IPS-18a (cell line): Measurements from ENCODE around the gene INO80D.

Source experiments
- H3K27ac ChIP-seq: one replicate; pipeline ENCODE4 v1.5.1; 2013; ENCODE audit warnings: low read length
- H3K27me3 ChIP-seq: one replicate; pipeline ENCODE4 v1.6.1; 2013; ENCODE audit warnings: mild to moderate bottlenecking, low read length; ENCODE audit not compliant: control insufficient read depth, insufficient read depth
- H3K36me3 ChIP-seq: one replicate; pipeline ENCODE4 v1.6.1; 2013; ENCODE audit warnings: low read depth, low read length; ENCODE audit not compliant: control insufficient read depth
- H3K4me1 ChIP-seq: one replicate; pipeline ENCODE4 v1.6.1; 2013; ENCODE audit warnings: low read depth, low read length; ENCODE audit not compliant: control insufficient read depth
- H3K4me3 ChIP-seq: one replicate; pipeline ENCODE4 v1.5.1; 2013; ENCODE audit warnings: low read length
- H3K9ac ChIP-seq: one replicate; pipeline ENCODE4 v1.6.1; 2013; ENCODE audit warnings: mild to moderate bottlenecking, low read length, moderate library complexity
- H3K9me3 ChIP-seq: one replicate; pipeline ENCODE4 v1.6.1; 2013; ENCODE audit warnings: low read depth, low read length; ENCODE audit not compliant: control insufficient read depth

Gene INO80D

GRCh38 chr2:205972113-205972512 lies 113.9 kb downstream of the INO80D start:
- Histone ChIP-seq H3K27me3 (no peaks in the 10 kb centered on the region), H3K27ac (no peak overlapping the region), H3K9me3 (no peaks in the 10 kb centered on the region), H3K36me3 (no peaks in the 10 kb centered on the region), H3K4me3 (no peak overlapping the region), H3K9ac (no peak overlapping the region), H3K4me1 (peaks cover 10% of the 10 kb centered on the region)

DNA sequence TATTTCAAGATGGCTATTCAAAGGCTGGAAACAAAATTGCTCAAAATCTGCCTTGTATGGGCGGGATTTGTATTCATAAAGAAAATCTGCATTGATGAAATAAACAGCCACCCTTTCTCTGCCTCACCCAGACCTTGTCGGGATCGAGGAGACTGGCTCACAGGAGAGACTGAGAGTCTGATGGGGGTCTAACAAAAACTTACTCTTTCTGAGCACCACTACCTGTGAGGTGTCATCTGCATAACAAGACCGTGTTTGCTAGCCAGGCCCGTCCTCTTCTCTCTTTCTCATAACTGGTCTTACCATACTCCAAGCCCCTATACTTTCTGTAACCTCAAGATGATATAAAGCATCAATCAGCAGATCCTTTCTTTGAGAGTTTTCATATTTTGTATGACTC lies 115.6 kb downstream of the INO80D start:
- Histone ChIP-seq H3K4me1 (peaks cover 17% of the 10 kb centered on the region), H3K4me3 (no peak overlapping the region), H3K9me3 (no peaks in the 10 kb centered on the region), H3K27ac (no peak overlapping the region), H3K27me3 (no peaks in the 10 kb centered on the region), H3K9ac (no peak overlapping the region), H3K36me3 (no peaks in the 10 kb centered on the region)

- Histone ChIP-seq H3K27me3 (no peaks in the 10 kb centered on the region), H3K4me1 (peaks cover 17% of the 10 kb centered on the region), H3K4me3 (no peak overlapping the region), H3K9ac (no peak overlapping the region), H3K9me3 (no peaks in the 10 kb centered on the region), H3K36me3 (no peaks in the 10 kb centered on the region), H3K27ac (no peak overlapping the region)
These were observed 116.4 kb downstream of the INO80D start for GRCh38 chr2:205969584-205969983.

DNA sequence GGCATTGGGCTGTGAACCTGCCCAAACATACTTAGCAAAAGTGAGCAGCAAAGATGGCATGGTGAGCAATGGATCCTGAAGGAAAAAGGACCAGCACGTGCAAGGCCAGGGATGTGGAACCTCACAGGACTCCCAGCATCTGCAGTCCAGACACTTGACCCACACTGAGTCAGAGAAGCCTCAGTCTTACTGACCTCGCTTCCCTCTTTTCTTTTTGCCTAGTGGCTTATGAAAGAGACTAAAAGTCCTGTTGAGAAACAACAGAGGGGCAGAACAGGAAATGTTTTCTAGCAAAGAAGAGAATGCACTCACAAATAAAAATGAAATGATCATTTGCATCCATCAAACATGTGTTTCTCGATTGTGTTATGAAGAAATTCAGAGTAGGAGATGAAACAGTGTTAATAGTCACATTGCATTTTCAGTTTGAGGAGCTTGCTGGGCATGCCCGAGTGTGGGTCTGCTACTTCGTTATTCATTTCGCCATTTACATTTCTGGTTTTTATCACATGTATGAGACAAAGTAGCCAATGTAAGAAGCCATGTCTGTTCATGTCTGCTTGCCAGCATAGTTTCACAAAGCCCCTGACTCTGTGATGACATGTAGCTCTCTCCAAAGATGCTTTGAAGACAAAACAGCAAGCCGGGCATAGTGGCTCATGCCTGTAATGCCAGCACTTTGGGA lies 118.4 kb downstream of the INO80D start:
- H3K36me3 ChIP-seq: no peaks in the 10 kb centered on the region
- no peaks in the 10 kb centered on the region for H3K27me3 ChIP-seq
- H3K9me3 ChIP-seq: no peaks in the 10 kb centered on the region
- no peak overlapping the region for H3K9ac ChIP-seq
- no peak overlapping the region for H3K4me3 ChIP-seq
- H3K4me1 ChIP-seq: peaks cover 17% of the 10 kb centered on the region
- H3K27ac ChIP-seq: no peak overlapping the region

GRCh38 chr2:205965707-205966106 lies 120.3 kb downstream of the INO80D start:
- Histone ChIP-seq H3K27ac (no peak overlapping the region), H3K4me1 (peaks cover 14% of the 10 kb centered on the region), H3K27me3 (no peaks in the 10 kb centered on the region), H3K4me3 (no peak overlapping the region), H3K9me3 (no peaks in the 10 kb centered on the region), H3K9ac (no peak overlapping the region), H3K36me3 (no peaks in the 10 kb centered on the region)

- H3K4me3 ChIP-seq: no peak overlapping the region
- H3K9me3 ChIP-seq: no peaks in the 10 kb centered on the region
- H3K9ac ChIP-seq: no peak overlapping the region
- no peaks in the 10 kb centered on the region for H3K36me3 ChIP-seq
- no peak overlapping the region for H3K27ac ChIP-seq
- no peaks in the 10 kb centered on the region for H3K27me3 ChIP-seq
- peaks cover 7% of the 10 kb centered on the region for H3K4me1 ChIP-seq
These were observed 121.7 kb downstream of the INO80D start for GRCh38 chr2:205964111-205964761.

DNA sequence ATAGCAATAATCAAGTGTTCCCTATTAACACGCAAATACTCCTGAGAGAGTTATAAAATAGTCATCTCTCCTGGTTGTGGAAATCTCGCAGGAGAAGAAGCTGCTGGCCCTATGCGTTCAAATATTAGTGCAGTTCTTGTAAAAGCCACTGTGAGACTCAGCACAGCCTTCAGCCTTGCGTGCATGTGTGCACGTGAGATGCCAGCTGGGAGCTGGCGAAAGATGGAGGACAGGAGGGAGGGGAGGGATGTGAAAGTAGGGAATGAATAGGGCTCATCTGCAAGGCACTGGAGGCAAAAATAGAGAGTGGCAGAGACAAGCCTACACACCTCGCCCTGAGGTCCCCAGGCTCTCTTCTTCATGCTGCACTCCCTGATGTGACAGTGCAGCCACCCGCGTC lies 126.5 kb downstream of the INO80D start:
- no peak overlapping the region for H3K27ac ChIP-seq
- H3K36me3 ChIP-seq: no peaks in the 10 kb centered on the region
- H3K27me3 ChIP-seq: no peaks in the 10 kb centered on the region
- H3K4me1 ChIP-seq: peaks cover 10% of the 10 kb centered on the region
- H3K9ac ChIP-seq: no peak overlapping the region
- no peaks in the 10 kb centered on the region for H3K9me3 ChIP-seq
- H3K4me3 ChIP-seq: no peak overlapping the region

DNA sequence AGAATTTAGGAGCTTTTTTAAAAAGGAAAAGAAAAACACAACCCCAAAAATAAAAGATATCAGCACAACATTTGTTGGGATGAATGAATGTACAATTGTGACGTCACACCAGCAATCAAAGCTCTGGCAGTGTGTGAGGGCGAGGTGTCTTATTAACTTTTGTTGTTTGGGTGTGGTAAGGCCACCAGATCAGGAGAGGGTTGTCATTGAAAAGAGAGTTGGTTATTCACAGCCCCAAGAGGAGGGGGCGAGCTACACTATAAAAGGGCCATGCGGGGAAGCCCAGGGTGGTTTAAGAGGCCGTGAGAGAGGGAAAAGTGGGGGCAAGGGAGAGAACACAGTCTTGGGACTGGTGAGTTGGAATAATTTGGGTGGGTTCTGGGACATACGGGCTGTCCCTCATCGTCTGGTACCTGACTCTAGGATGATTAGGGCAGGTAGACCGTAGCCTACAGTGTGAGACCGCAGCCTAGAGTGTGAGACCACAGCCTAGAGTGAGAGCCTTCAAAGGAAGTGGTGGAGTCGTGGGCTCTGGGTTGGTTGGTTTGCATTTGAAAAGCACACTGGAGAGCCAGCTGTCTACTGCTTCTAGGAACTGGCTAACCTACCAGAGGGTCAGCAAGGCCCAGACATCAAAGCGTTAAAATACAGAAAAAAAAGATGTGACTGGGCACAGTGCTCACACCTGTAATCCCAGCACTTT lies 128.4 kb downstream of the INO80D start:
- Histone ChIP-seq H3K27me3 (no peaks in the 10 kb centered on the region), H3K9me3 (no peaks in the 10 kb centered on the region), H3K9ac (no peak overlapping the region), H3K4me3 (no peak overlapping the region), H3K27ac (no peak overlapping the region), H3K36me3 (no peaks in the 10 kb centered on the region), H3K4me1 (peaks cover 10% of the 10 kb centered on the region)

GRCh38 chr2:205954707-205955106 lies 131.3 kb downstream of the INO80D start:
- Histone ChIP-seq H3K4me3 (no peak overlapping the region), H3K4me1 (peaks cover 10% of the 10 kb centered on the region), H3K9ac (no peak overlapping the region), H3K36me3 (no peaks in the 10 kb centered on the region), H3K27me3 (no peaks in the 10 kb centered on the region), H3K27ac (no peak overlapping the region), H3K9me3 (no peaks in the 10 kb centered on the region)

DNA sequence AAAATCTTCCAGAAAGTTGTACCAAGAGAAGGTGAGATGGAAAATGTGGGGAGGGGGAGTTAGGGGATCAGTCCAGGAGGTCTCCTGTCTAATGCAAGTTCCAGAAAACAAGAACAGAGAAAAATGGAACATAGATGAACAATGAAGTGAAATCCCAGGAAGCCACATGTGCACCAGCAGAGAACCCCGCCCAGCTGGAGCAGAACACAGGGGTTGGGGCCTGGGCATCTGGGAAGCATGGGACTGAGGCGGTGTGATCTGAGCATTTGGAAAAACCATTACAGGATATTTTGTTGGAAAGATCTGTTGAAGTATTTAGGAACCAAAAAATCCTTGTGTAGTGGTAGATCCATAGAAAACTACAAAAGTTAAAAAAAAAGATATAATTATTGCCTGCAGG lies 133.7 kb downstream of the INO80D start:
- H3K9me3 ChIP-seq: no peaks in the 10 kb centered on the region
- no peaks in the 10 kb centered on the region for H3K36me3 ChIP-seq
- H3K27me3 ChIP-seq: peaks cover 6% of the 10 kb centered on the region
- H3K4me3 ChIP-seq: no peak overlapping the region
- peaks cover 10% of the 10 kb centered on the region for H3K4me1 ChIP-seq
- no peak overlapping the region for H3K9ac ChIP-seq
- no peak overlapping the region for H3K27ac ChIP-seq

- Histone ChIP-seq H3K36me3 (no peaks in the 10 kb centered on the region), H3K9me3 (no peaks in the 10 kb centered on the region), H3K9ac (no peak overlapping the region), H3K27ac (no peak overlapping the region), H3K27me3 (peaks cover 6% of the 10 kb centered on the region), H3K4me1 (peaks cover 6% of the 10 kb centered on the region), H3K4me3 (no peak overlapping the region)
These were observed 137.1 kb downstream of the INO80D start for GRCh38 chr2:205948883-205949282.

- no peak overlapping the region for H3K27ac ChIP-seq
- H3K9ac ChIP-seq: no peak overlapping the region
- H3K4me1 ChIP-seq: peaks cover 6% of the 10 kb centered on the region
- H3K27me3 ChIP-seq: peaks cover 6% of the 10 kb centered on the region
- H3K9me3 ChIP-seq: no peaks in the 10 kb centered on the region
- no peaks in the 10 kb centered on the region for H3K36me3 ChIP-seq
- no peak overlapping the region for H3K4me3 ChIP-seq
These were observed 137.5 kb downstream of the INO80D start for GRCh38 chr2:205948496-205948837.
